Suppressor macrophage treated with lipopolysaccharide for 4 hours (primary cell): Measurements from ENCODE around the gene AMZ2.
"Not testable (repeated sequence)": the region's sequence is repeated elsewhere in the genome, so short reads cannot be mapped to it uniquely, and the experiment has no call there.

Experiments used
- DNase-seq: peaks from one replicate; pipeline ENCODE4 v3.0.0-alpha.2; 2020

The AMZ2 gene, protein sequence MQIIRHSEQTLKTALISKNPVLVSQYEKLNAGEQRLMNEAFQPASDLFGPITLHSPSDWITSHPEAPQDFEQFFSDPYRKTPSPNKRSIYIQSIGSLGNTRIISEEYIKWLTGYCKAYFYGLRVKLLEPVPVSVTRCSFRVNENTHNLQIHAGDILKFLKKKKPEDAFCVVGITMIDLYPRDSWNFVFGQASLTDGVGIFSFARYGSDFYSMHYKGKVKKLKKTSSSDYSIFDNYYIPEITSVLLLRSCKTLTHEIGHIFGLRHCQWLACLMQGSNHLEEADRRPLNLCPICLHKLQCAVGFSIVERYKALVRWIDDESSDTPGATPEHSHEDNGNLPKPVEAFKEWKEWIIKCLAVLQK

GRCh38 chr17:68247445-68248198, at the start of gene AMZ2:
Gene AMZ2, plus strand, starts transcription at chr17:68248043. Its CDS starts 2,145 bp downstream, at chr17:68250188.
- DNase-seq, result peak; percentile 99

- DNase-seq, result no peak
These were observed 48.7 kb upstream of the AMZ2 start for GRCh38 chr17:68198931-68199836.

- peak; percentile 42 for DNase-seq
These were observed 47.8 kb upstream of the AMZ2 start for GRCh38 chr17:68199837-68200688.

- peak; percentile 86 for DNase-seq
These were observed 47.0 kb upstream of the AMZ2 start for GRCh38 chr17:68200689-68201417.

DNA sequence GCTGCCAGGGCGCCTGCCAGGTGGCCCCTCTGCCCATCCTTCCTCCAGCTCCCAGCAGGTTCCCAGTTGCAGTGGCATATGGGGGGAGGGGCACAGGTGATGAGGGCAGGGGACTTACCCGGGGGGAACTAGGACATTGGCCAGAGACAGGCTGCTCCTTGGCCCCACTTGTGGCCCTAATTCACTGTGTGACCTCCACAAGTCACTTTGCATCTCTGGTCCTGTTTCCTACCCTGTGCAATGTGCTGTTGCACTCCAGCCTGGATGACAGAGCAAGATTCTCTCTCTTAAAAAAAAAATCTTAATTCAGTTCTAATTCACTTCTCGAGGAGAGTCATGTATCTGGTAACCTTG, 46.4 kb upstream of the AMZ2 start:
- not testable (repeated sequence) for DNase-seq

- DNase-seq, result not testable (repeated sequence)
These were observed 45.5 kb upstream of the AMZ2 start for GRCh38 chr17:68202321-68202720.

DNA sequence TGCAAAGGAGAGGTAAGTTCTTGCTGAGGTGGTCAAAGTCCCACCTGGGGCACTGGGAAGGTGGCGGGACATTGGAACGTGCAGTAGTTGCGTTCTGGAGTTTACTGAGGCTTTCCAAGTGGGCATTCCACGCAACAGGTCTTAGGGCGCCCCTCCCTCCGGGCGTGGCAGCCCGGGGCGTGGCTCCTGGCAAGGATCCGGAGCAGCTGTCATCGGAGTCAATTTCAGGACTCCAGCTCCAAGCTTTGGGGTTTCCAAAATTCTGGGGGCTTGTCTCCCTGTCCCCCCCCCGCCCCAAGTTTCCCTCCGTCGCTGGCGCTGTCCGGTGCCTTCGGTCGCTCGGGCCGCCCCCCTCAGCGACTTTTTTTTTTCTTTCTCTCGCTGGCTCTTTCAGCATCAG, 43.1 kb upstream of the AMZ2 start:
- peak; percentile 71 for DNase-seq

- peak; percentile 98 for DNase-seq
These were observed 42.5 kb upstream of the AMZ2 start for GRCh38 chr17:68205251-68205807.

GRCh38 chr17:68205808-68206720, 41.8 kb upstream of the AMZ2 start:
- no peak for DNase-seq

GRCh38 chr17:68207651-68208253, 40.1 kb upstream of the AMZ2 start:
- DNase-seq, result no peak

- not testable (repeated sequence) for DNase-seq
These were observed 39.2 kb upstream of the AMZ2 start for GRCh38 chr17:68208651-68209050.

- not testable (repeated sequence) for DNase-seq
These were observed 38.5 kb upstream of the AMZ2 start for GRCh38 chr17:68209191-68209900.

GRCh38 chr17:68210570-68211315, 37.1 kb upstream of the AMZ2 start:
- DNase-seq, result peak; percentile 28

DNA sequence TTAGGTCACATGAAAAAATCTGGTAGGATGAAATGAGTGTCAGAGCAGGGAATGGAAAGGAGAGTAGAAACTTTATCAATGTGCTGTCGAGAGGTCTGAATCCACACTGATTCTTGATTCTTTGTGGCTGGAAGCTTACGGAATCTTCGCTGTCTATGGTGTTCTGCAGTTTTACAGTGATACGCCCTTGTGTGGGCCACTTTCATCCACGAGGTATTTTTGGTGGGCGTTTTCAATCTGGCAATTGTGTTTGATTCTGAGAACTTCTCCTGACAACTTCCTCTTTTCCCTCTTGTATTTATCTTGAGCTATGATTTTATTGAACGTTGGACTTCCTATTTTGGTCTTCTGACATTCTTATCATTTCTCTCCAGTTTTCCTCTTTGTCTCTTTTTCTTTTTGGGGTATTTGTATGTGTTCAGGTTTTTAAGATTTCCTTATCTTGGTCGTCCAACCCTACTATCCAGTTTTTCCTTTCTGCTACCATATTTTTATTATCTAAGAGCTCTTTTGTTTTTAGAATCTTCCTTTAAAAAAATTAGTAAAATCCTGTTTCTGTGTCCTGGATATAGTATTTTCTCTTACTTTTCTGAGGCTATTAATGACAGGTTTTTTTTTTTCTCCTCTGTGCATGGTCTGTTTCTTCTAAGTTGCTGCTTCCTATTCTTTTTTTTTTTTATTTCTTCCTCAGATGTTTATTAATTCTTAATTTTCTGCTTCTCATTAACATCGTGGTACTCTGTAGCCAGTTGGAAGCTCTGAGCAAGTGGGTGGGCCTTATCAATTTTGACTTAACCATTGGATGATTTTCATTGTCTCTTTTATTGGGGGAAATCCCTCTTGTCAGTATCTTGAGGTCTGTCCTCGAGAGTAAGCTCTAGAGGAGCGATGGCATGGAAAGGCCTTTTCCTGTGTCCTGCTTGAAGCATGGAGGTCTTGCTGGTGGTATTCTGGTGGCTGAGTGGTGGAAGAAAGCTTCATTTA, 34.1 kb upstream of the AMZ2 start:
- DNase-seq, result peak; percentile 89

- not testable (repeated sequence) for DNase-seq
These were observed 32.4 kb upstream of the AMZ2 start for GRCh38 chr17:68215453-68215852.

GRCh38 chr17:68219429-68219828, 28.4 kb upstream of the AMZ2 start:
- not testable (repeated sequence) for DNase-seq

GRCh38 chr17:68220186-68220585, 27.7 kb upstream of the AMZ2 start:
- DNase-seq, result not testable (repeated sequence)
